GM21723 (cell line): ENCODE measurements around the gene FGGY.
"Not testable (repeated sequence)": the region's sequence is repeated elsewhere in the genome, so short reads cannot be mapped to it uniquely, and the experiment has no call there.

ENCODE experiments used
- ATAC-seq: cut with Tn5 transposase; IDR thresholded peaks from one replicate; pipeline ENCODE4 v1.9.1; 2021; ENCODE audit warnings: mild to moderate bottlenecking, moderate library complexity; ENCODE audit not compliant: unreplicated experiment

Gene FGGY

DNA sequence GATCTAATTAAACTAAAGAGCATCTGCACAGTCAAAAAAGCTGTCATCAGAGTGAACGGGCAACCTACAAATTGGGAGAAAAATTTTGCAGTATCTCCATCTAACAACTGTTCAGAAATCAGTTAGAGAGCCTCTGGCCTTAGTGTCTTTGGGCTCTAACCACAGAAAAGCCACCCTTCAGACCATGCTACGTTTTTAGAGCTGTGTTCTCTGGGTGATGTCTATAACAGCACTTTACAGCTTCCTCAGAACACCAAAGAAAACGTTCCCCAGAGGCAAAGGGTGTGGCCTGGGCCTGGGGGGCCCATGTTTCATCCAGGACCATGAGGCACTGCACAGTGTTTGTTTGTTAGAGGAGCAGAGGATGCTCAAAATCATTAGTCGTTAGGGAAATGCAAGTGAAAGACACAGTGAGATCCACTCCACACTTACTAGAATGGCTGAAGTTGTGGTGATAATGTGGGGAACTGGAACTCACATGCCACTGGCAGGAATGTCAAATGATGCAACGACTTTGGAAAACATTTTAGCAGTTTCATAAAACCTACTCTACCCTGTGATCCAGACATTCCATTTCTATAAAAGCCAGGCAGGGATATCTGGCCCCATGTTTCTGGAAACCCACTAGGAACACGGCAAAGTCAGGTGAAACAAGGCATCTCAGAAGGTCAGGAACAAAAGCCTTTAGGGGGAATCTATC lies 267.4 kb downstream of the FGGY start:
- no peak for ATAC-seq

DNA sequence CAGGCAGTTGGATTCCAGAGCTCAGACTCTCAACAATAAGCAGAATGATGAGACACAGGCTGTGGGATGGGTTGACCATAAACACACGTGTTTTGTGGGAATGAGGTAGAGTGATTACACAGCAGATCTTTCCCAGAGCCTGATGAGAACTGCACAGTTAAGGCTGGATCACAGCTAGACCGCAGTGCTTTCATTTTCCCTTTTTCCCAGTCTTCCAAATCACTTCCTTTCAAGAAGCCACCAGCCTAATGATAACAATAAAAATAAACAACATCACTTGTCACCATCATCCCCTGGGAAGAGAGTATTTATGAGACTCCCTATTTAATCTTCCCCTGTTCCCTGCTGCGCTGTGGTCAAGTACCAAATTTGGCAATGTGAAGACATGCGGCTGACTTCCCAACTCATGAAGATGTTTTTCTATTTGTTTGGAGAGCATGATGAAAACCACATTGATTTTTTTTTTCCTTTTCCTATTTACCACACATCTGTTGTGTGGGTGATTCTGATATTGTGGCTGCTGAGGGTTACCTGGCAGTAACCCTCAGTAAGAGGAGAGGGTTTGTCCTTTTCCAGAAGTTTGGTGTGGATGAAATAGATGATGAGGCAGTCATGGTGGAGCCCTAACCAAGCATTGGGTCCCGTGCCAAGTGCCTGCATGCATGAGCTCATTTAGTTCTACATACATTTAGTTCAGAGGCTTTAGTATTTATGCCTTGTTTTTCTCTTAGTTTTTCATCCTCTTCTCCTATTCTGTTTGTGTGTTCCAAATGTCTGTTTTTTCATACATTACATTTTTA lies 268.9 kb downstream of the FGGY start:
- no peak for ATAC-seq

DNA sequence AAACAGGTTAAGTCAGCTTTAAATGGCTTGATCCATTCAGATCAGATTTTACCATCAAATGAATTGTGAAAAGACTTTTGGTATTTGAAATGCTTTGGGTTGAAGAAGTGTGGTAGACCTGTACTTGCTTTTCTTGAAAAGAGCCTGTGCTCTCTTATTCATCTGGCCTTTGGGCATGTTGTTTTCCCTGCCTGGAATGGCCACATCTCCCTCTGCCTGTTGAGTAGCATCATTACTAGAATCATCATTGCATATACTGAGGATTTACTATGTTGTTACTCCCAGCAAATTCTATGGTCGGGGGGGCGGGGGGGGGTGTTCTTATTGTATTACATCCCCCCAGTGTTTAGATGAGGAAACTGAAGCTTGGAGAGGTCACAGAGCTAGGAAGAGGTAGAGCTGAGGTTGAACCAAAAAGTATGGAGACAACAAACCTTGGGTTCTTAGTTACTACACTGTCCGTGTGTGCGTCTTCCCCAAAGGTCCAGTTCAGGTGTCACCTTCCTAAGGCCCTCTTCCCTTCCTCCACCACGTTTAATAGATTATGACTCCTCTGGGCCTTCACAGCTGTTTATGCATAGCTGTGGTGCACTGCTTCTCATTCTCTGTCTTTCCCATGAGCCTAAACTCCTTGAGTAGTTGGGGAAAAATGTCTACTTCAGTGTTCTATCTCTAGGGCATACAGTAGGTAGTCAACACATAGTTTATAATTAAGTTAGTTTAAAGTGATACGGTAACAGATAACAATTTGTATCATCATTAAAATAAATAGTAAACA lies 271.5 kb downstream of the FGGY start:
- no peak for ATAC-seq

DNA sequence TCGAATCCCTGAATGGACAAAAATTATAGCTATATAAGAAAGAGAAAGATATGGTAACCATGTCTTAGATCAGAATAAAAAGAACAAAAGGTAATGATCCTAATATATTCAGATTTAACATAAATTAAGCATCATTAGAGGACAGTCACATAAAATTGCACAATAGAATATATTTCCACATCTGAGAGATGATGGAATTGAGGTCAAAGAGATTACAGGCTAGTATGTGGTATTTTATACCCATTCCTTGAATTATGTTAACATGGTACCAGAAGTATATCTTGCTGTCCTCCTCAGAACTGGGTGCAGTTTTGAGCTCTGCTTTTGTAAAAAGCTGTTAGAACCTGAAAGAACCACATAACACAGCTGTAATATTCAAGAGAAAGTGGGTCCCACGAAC lies 272.3 kb downstream of the FGGY start:
- ATAC-seq = no peak

DNA sequence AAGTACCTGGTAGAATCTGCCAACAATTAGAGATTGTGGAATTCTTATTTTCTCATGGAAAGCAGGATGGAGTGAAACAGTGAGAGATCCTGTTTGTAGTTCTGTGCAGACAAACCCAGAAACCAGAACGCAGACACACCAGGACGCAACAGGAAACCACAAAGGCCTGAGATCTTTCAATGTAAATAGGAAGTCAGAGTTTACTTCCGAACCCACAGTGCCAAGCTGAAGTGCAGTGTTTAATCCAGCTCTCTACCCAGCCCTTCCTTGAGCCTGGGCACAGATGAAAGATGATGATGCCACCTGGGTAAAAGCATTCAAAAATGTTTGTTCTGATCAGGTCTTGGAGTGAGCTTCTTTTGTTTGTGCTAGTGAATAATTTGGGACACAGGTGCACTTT lies 273.6 kb downstream of the FGGY start:
- ATAC-seq = peak; percentile 84

DNA sequence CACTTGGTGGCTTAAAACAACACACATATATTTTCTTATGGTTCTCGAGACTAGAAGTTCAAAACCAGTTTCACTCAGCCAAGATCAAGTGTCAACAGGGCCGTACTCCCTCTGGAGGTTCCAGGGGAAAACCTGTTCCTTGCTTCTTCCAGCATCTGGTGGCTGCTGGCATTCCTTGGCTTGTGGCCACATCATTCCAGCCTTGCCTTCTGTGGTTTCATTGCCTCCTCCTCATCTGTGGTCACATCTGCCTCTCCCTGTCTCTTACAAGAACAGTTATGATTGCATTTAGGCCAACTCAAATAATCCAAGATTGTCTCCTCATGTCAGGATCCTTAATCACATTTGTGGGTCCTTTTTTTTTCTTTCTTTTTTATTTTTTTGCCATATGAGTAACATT lies 277.2 kb downstream of the FGGY start:
- ATAC-seq = no peak

DNA sequence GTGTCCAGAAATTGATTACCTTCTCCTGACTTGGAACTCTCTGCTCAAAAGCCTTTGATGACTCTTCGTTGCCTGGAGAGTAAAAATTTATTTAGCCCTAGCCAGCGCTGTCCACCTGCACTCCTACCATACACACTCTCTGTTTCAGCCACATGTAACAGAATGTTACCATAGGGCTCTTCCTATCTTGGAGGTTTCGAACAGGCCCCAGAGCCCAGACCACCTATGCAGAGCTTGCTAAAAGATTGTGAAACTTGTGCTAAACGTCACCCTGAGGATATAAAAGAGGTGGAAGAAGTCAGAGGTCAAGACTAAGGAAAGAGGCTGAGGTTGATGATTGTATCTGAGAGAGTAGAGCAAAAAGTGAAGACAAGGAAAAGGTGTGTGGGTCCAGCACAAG lies 280.9 kb downstream of the FGGY start:
- ATAC-seq = no peak

DNA sequence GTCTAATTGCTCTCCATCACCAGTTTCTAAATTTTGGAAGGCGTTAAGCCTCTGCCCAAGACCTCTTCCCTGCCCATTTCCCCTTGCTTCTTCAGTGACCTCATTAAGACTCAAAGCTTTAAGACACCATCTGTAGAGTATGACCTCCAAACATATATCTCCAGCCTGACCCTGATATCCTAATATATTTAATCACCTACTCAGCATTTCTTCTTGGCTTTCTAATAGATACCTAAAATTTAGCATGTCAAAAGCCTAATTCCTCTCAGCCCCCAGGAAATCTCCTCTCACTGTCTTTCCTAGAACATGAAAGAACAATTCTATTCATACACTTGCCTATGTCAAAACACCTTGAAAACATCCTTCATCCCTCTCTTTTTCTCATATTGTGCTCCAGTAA lies 282.3 kb downstream of the FGGY start:
- no peak for ATAC-seq

DNA sequence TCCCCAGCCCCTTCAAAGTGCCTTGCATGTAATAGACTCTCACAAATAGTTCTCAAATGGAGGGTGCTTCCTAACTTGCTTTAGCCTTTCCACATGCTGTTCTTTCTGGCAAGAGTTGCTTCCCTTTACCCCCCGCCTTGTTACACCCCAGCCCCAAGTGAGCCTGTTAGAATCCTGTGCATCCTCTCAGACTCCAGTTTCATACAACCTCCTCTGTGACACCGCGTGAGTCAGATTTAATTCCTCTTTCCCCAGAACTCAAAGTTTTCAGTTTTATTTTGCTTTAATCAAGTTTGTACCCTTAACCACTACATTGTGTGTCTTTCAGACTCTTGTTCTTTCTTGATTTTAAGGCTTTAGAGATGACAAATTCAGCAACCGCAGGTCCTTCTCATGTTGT lies 283.4 kb downstream of the FGGY start:
- no peak for ATAC-seq

DNA sequence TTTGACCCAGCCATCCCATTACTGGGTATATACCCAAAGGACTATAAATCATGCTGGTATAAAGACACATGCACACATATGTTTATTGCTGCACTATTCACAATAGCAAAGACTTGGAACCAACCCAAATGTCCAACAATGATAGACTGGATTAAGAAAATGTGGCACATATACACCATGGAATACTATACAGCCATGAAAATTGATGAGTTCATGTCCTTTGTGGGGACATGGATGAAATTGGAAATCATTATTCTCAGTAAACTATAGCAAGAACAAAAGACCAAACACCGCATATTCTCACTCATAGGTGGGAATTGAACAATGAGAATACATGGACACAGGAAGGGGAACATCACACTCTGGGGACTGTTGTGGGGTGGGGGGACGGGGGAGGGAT lies 295.5 kb downstream of the FGGY start:
- ATAC-seq = not testable (repeated sequence)

DNA sequence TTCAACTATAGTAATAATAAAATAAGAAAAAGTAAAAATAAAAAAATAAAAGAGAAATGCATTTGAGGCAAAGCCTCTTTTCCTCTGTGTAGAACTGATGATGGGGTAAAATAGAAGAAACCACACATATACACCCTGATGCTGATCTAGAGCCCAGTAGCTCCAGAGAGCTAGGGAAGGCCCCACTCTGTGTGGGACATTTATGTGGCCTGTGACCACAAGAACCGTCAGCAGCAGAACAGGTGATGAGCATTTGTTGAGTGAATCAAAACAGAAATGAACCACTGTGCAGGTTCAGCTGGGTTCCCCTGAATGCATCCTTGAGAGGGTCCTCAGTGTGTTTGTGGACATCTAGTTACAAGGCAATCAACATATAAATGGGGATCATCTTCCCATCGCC lies 296.0 kb downstream of the FGGY start:
- ATAC-seq = no peak

DNA sequence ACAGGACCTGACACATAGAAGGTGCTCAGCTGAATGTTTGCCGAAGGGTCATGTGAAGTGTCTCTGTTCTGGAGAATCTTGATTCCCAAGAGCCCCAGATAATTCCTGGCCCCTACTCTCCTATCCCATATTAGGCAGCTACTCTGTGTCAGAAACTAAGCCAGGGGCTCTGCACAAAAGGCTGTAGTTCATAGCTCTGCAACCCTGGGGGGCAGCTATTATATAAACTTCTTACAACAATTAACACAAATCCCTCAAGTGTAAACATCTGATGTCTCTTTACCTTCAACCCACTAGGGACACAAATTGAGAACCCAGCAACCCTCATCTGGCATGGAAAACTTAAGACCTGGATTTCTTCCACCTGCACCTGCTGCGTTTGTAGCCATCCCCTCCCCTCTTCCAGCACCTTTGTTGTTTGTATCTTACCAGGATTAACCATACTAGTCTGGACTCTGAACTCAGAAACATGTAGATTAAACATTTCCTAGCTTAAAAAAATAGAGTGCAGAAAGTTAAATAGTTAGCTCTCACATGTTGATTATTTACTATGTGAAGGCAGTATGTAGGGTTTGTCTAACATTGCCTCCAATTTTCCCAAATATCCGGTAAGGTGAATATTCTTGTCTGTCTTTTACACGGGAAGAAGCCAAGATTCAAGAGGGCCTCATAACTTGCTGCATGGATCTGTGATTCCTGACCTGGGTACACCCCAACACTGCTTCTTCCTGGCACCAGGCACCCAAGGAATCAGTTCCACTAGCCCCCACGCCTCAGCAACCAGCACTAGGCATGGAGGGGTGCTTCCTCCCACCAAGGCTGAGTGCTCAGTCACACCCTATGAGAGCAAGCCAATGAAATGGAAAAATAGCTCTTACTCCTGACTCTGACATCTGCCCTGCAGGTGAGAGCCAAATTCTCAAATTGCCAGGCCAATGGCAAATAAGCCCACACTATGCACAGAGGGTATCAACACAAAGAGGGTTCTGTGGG lies 297.2 kb downstream of the FGGY start:
- no peak for ATAC-seq

DNA sequence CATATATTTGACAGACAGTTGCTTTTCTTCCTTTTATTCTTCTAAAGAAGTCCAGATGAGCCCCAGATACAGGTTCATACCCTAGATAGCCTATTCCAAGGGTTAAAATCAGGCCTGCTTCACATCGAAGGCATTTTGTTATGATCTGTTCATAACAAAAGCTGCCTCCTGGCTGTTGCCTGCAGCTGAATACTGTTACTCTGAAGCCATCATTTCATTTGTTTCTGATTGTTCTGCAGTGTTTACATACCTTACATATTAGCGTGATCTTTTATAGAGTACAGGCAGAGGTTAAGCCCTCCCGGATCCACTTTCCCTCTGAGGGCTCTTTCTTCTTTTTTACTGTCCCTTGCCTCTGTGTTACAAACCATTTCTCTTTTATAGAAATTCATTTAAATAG lies 298.9 kb downstream of the FGGY start:
- no peak for ATAC-seq

DNA sequence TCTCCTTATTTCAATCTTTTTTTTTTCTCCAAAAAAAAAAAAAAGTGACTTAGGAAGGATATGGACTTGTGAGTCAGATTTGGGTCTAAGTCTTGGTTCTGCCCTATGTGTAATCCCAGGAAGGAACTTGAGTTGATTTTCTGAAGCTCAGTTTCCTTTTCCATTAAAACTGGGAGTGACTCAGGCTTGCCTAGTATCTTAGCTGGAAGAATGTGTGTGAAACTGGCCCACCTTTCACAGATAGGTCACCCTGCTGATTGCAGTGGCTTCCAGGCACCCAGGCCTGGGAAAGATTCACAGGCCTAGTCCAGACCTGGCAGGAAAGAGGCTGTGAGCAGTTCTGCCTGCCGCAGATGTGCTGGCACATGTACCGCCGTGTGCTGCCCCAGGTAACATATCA lies 299.5 kb downstream of the FGGY start:
- no peak for ATAC-seq

DNA sequence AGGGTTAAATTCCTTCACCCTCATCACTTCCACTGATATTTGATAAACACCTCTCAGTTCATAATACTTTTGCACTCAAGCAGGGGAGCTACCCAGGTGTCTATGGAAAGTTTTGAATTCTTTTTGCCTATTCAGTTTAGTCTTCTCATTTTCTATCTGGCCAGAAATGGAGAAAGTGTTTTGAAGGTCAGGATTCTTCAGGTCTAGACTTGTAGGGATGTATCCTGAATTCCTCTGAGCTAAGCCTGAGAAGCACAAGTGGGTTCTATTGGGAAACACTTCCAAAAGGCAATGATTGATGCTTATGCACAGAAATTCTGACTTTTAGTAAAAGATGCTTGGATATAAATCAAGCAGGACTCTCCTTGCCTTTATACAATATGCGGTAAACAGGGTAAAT lies 300.1 kb downstream of the FGGY start:
- ATAC-seq = no peak

DNA sequence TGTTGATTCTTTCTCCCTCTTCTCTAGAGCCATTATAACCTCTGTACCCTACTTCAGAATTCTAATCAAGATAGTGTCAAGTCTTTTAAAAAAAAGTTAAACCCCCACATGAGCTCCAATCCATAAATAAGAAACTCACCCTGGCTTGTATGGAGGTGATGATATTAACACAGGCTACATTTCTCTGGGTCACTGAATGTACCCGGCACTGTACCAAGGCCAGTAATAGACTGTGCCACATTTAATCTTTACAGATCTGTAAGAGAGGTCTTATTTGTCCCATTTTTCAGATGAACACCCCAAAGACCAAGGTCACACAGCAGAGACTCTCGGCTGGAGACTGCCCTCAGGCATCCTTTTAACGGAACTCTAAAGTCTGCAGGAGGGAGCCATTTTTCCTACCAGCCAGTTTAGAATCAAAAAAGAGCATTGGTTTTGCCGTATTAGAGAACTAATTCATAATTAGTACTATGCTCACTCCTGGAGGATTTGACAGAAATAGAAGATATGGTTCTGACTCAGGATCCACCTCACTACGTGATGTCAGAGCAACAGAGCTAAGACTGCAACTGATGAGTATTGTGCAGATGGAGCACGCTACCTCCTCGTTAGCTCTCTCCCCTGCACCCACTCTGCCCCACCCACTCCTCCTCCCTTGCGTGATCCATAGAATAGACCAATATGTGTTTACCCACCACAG lies 300.7 kb downstream of the FGGY start:
- ATAC-seq = no peak

DNA sequence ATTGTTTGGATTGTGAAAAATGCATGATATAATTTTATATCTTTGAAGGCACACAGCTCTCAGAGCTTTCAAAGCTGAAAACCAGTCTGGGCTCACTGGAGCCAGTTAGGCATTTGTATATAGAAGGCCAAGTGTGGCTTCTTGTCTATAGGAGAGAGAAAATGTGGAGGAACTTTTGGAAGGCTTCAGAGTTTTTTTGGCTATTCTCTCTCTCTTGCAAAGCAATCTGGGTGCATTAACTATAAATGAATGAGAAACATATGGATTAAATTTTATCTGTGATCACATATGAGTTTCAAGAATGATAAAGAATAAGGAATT lies 301.2 kb downstream of the FGGY start:
- no peak for ATAC-seq

DNA sequence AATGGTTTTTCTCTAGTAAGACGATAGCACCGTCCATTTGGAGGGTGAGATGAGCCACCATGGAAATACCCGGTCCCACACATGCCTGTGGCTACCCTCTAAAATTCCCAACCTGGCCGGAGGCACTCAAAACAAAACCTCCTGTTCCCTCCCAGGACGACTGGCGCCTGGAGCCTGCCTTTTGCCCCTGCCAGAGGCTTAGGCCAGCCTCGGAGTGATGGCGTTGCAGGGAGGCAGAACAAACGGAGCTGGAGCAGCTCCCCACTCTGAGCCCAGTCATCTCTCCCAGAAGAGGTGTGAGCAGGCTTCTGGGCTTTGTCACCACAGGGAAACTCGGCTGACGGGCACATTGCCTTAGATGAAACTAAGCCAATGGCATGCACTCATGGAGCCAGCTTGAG lies 304.1 kb downstream of the FGGY start:
- no peak for ATAC-seq

DNA sequence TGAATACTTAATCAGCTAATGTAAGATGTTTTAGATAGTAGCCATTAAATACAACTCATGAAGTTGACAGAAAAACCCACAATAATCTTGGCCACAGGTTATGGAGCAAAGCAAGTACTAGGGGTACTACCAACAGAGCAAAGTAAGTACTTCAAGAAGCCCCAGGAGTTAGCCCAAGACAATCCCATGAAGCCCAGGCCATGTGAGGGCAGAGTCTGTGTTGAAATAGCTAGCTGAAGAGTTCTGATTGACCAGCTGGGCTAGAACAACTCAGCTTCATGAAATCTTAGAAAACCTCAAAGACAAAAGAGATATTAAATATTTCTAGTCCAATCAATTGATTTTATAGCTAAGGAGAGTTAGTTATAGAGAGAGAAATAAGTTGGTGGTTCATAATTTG lies 304.9 kb downstream of the FGGY start:
- no peak for ATAC-seq

DNA sequence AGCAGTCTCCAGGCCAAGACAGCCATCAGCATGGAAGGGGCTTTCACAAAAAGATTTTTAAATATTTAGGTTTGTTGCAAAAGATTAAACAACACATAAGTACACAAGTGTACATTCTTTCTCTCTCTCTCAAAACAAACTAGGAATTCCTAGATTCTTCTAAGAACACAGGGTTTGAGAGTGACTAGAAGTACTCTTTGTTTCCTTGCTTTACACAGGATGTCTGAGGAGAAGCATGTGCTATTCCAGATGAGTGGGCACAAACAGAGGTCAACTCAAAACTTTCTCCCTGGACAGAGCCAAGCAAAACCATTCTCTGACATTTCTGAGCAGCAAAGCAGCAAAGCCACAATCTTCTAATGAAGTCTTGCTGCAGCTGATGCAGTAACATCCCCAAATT lies 307.3 kb downstream of the FGGY start:
- no peak for ATAC-seq
